Gastroesophageal sphincter (tissue), 3 donors: ENCODE results near the gene GMIP.

Experiments
- EP300 ChIP-seq: sonication (generic); formaldehyde crosslinking; IDR thresholded peaks from one replicate; pipeline ENCODE4 v1.6.1; 2017; ENCODE audit warnings: antibody characterized with exemption, mild to moderate bottlenecking
- POLR2A ChIP-seq, 2 donors: fragments of 450-650 bp; IDR thresholded peaks; one replicate each; pipeline ENCODE4 v1.6.1; 2017; ENCODE audit warnings: antibody characterized with exemption in 2 of 2, mild to moderate bottlenecking in 2 of 2, moderate library complexity in 1 of 2
- TF ChIP-seq, protein P1 (sequence below), 4 experiments: fragments of 200-600 bp in 2 of 4; fragments of 450-650 bp in 2 of 4; sonication (generic) in 1 of 4; IDR thresholded peaks; one replicate each; pipeline ENCODE4 v1.5.1; 2017 to 2019; ENCODE audit warnings: antibody characterized with exemption in 4 of 4, mild to moderate bottlenecking in 2 of 4, moderate library complexity in 2 of 4

DNA sequence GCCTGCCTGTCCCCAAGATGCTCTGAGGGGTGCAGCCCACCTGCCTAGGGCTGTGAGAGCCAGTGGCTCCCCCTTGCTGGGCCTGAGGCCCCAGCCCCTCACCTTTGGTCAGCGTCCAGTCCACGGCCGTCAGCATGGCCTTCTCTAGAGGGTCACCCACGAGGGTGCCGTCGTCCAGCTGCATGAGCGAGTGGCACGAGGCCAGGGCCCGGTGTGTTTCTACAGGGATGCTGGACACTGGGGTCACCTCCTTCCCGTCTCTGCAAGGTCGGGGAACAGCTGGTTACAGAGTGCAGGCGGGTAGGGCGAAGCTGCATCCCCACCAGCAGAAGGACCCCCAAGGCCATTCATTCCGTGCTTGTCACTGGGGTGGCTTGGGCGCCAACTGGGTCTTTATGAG is 11.0 kb upstream of the GMIP start:
- TF ChIP-seq POLR2A (IDR thresholded peaks at IDR 0.05) (no peak), EP300 (no peak)
- TF ChIP-seq, protein P1, sequence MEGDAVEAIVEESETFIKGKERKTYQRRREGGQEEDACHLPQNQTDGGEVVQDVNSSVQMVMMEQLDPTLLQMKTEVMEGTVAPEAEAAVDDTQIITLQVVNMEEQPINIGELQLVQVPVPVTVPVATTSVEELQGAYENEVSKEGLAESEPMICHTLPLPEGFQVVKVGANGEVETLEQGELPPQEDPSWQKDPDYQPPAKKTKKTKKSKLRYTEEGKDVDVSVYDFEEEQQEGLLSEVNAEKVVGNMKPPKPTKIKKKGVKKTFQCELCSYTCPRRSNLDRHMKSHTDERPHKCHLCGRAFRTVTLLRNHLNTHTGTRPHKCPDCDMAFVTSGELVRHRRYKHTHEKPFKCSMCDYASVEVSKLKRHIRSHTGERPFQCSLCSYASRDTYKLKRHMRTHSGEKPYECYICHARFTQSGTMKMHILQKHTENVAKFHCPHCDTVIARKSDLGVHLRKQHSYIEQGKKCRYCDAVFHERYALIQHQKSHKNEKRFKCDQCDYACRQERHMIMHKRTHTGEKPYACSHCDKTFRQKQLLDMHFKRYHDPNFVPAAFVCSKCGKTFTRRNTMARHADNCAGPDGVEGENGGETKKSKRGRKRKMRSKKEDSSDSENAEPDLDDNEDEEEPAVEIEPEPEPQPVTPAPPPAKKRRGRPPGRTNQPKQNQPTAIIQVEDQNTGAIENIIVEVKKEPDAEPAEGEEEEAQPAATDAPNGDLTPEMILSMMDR (IDR thresholded peaks at IDR 0.05), result no peak
